ENCODE results near the gene OR10P1.

Gene OR10P1

GRCh38 chr12:55684761-55685370, 48.2 kb downstream of the OR10P1 start:
- no peak for TF ChIP-seq POLR2A (IDR thresholded peaks at IDR 0.05; ENCODE audit: low read depth, low read length)
- FAIRE-seq (no peak), DNase-seq (ENCODE audit: insufficient read length, low spot score) (no peak)

- no peak for TF ChIP-seq POLR2A (IDR thresholded peaks at IDR 0.05; ENCODE audit: low read depth, low read length)
- no peak for FAIRE-seq
- no peak for DNase-seq (ENCODE audit: insufficient read length, low spot score)
Observed at GRCh38 chr12:55685671-55686070, 49.0 kb downstream of the OR10P1 start.

GRCh38 chr12:55686366-55687010, 49.8 kb downstream of the OR10P1 start:
- TF ChIP-seq POLR2A (IDR thresholded peaks at IDR 0.05; ENCODE audit: low read depth, low read length), result 0 out of 2 replicates have a peak, but pooled peaks have one; percentile 17
- FAIRE-seq (no peak), DNase-seq (ENCODE audit: insufficient read length, low spot score) (no peak)
